DOHH2 (cell line): Measurements from ENCODE around the gene ZBTB7B.

ENCODE experiments used
- CTCF ChIP-seq: fragments of 200-600 bp; sonication (generic); IDR thresholded peaks from one replicate; pipeline ENCODE4 v1.5.1; 2014; ENCODE audit warnings: antibody characterized with exemption, mild to moderate bottlenecking, low read depth, low read length; ENCODE audit not compliant: poor library complexity, severe bottlenecking
- EZH2phosphoT487 ChIP-seq: fragments of 200-600 bp; sonication (generic); IDR thresholded peaks from 2 replicates; pipeline ENCODE4 v1.6.1; 2017; ENCODE audit warnings: borderline replicate concordance, mild to moderate bottlenecking, antibody characterized with exemption, low read length, moderate library complexity, mixed read lengths

- no peak for TF ChIP-seq CTCF
- no peak for TF ChIP-seq EZH2phosphoT487
Measured at GRCh38 chr1:154963643-154964042, 39.0 kb upstream of the ZBTB7B start.
